Measurements from ENCODE around the gene ERVFRD-1. TPM values are rescaled to one million over a fixed set of nuclear protein-coding genes. Genes with fewer than 3 reads are reported as not detected.
"Not testable (repeated sequence)": the region's sequence is repeated elsewhere in the genome, so short reads cannot be mapped to it uniquely, and the experiment has no call there.

ERVFRD-1 gene
- total RNA-seq, 2 experiments from 2014 or later = not detected

- Mint-ChIP-seq H3K4me1 (ENCODE audit: low read depth) (peaks cover 44% of the 10 kb centered on the region), H3K36me3 (ENCODE audit: low read depth) (peaks cover 4% of the 10 kb centered on the region), H3K27ac (no peak overlapping the region), H3K4me3 (no peak overlapping the region), H3K27me3 (no peaks in the 10 kb centered on the region), H3K9me3 (no peaks in the 10 kb centered on the region)
- DNase-seq (no peak), ATAC-seq (ENCODE audit: poor library complexity) (no peak)
- Histone ChIP-seq H3K27ac (ENCODE audit: low read depth in 1 of 2, low read length in 2 of 2) (no peak overlapping the region), H3K4me1 (ENCODE audit: insufficient read depth, low read length) (no peaks in the 10 kb centered on the region), H3K4me3 (ENCODE audit: low read length) (no peak overlapping the region), H3K27me3 (ENCODE audit: control insufficient read depth in 1 of 2, insufficient read depth in 2 of 2, low read length in 2 of 2) (no peaks in the 10 kb centered on the region), H3K9me3 (ENCODE audit: control insufficient read depth in 1 of 2, insufficient read depth in 1 of 2, low read length in 2 of 2) (no peaks in the 10 kb centered on the region), H3K36me3 (ENCODE audit: insufficient read depth, low read length) (no peaks in the 10 kb centered on the region)
- intact Hi-C loops (cut with DNase I, micrococcal nuclease) = no loop called here
- CTCF ChIA-PET = no interaction called here
- no peak for TF ChIP-seq CTCF (IDR thresholded peaks at IDR 0.05)
- POLR2A ChIA-PET = no interaction called here
Measured at GRCh38 chr6:11120271-11121005, 8.9 kb upstream of the ERVFRD-1 start.

- not testable (repeated sequence) for DNase-seq; ATAC-seq (ENCODE audit: poor library complexity)
Measured at GRCh38 chr6:11115808-11116536, 4.4 kb upstream of the ERVFRD-1 start.

GRCh38 chr6:11113038-11113437, 1.5 kb upstream of the ERVFRD-1 start:
- Mint-ChIP-seq H3K36me3 (ENCODE audit: low read depth) (peaks cover 4% of the 10 kb centered on the region), H3K27ac (no peak overlapping the region), H3K9me3 (no peaks in the 10 kb centered on the region), H3K4me3 (no peak overlapping the region), H3K4me1 (ENCODE audit: low read depth) (peaks cover 35% of the 10 kb centered on the region), H3K27me3 (no peaks in the 10 kb centered on the region)
- peaks cover 16% of the 10 kb centered on the region for H3K4me1 ChIP-seq (ENCODE audit: insufficient read depth, low read length)
- TF ChIP-seq CTCF (IDR thresholded peaks at IDR 0.05) = no peak
- DNase-seq (no peak), ATAC-seq (ENCODE audit: poor library complexity) (no peak)
- no peaks in the 10 kb centered on the region for H3K27me3 ChIP-seq (ENCODE audit: control insufficient read depth in 1 of 2, insufficient read depth in 2 of 2, low read length in 2 of 2)
- CTCF ChIA-PET = no interaction called here
- intact Hi-C loops (cut with DNase I, micrococcal nuclease) = no loop called here
- no peak overlapping the region for H3K4me3 ChIP-seq (ENCODE audit: low read length)
- H3K27ac ChIP-seq (ENCODE audit: low read depth in 1 of 2, low read length in 2 of 2) = no peak overlapping the region
- H3K9me3 ChIP-seq (ENCODE audit: control insufficient read depth in 1 of 2, insufficient read depth in 1 of 2, low read length in 2 of 2) = no peaks in the 10 kb centered on the region
- POLR2A ChIA-PET = no interaction called here
- H3K36me3 ChIP-seq (ENCODE audit: insufficient read depth, low read length) = no peaks in the 10 kb centered on the region

More at GRCh38 chr6:11115808-11116536, 4.4 kb upstream of the ERVFRD-1 start:
- peaks cover 38% of the 10 kb centered on the region for H3K4me1 Mint-ChIP-seq (ENCODE audit: low read depth)
- intact Hi-C loops (cut with DNase I, micrococcal nuclease); H3K27ac Mint-ChIP-seq; H3K9me3 Mint-ChIP-seq; H3K4me3 Mint-ChIP-seq; POLR2A ChIA-PET; CTCF ChIA-PET; H3K4me3 ChIP-seq (ENCODE audit: low read length); H3K9me3 ChIP-seq (ENCODE audit: control insufficient read depth in 1 of 2, insufficient read depth in 1 of 2, low read length in 2 of 2); H3K36me3 ChIP-seq (ENCODE audit: insufficient read depth, low read length); H3K36me3 Mint-ChIP-seq (ENCODE audit: low read depth); H3K27me3 Mint-ChIP-seq; H3K27me3 ChIP-seq (ENCODE audit: control insufficient read depth in 1 of 2, insufficient read depth in 2 of 2, low read length in 2 of 2); H3K27ac ChIP-seq (ENCODE audit: low read depth in 1 of 2, low read length in 2 of 2): not testable (repeated sequence)
- peaks cover 13% of the 10 kb centered on the region for H3K4me1 ChIP-seq (ENCODE audit: insufficient read depth, low read length)
